Right lung (tissue), 5 donors: ENCODE measurements around the gene SCP2. TPM values are rescaled to one million over a fixed set of nuclear protein-coding genes. Genes with fewer than 3 reads are reported as not detected.

Source experiments
- DNase-seq, 2 donors: peaks; one replicate each; pipeline ENCODE4 v3.0.0-alpha.2; 2013
- polyA plus RNA-seq, 5 donors: library from polyadenylated mRNA; unstranded; fragments of 120-200 nt; gene quantifications; one replicate each; pipeline versions ENCODE4 v1.2.1 to v1.2.3, GENCODE V29; 2013; ENCODE audit warnings: inconsistent platforms in 1 of 5, low replicate concordance in 1 of 5; ENCODE audit not compliant: insufficient read length in 5 of 5, insufficient read depth in 1 of 5

Gene SCP2
- polyA plus RNA-seq, 5 donors: 133 to 168 (median 157) TPM

DNA sequence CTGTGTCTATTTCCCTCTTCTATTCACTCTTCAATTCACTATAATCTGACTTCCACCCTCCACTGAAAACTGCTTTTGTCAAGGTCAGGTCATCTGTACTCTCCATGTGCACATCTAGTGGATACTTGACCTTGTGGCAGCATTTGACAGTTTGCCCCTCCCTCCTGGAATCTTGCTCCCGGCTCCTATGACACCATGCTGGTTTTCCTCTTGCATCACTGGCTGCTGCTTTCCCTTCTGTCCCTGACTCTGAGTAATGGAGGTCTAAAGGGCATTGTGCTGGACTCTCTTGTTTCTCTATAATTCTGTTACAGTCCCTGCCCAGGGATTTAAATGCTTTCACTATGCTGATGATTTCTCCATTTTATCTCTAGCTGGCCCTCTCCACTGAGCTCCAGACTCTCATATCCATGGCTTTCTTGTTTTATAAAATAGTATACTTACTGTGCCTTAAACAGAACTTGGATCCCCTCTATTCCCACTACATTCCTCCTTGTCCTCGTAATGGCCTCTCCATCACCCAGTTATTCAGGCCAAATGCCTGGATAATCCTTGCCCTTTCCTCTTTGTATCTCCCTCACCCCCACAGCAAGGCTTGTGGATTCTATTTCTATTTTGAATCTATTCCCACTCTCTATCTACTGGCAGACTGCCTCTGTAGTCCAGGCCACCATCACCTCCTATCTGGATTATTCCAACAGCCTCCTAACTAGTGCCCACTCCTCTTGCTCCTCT lies 98.1 kb downstream of the SCP2 start:
- no peak for DNase-seq

GRCh38 chr1:53025769-53026112 lies 98.7 kb downstream of the SCP2 start:
- no peak for DNase-seq

- DNase-seq: no peak
Measured at GRCh38 chr1:53026254-53026653, 99.2 kb downstream of the SCP2 start.

DNA sequence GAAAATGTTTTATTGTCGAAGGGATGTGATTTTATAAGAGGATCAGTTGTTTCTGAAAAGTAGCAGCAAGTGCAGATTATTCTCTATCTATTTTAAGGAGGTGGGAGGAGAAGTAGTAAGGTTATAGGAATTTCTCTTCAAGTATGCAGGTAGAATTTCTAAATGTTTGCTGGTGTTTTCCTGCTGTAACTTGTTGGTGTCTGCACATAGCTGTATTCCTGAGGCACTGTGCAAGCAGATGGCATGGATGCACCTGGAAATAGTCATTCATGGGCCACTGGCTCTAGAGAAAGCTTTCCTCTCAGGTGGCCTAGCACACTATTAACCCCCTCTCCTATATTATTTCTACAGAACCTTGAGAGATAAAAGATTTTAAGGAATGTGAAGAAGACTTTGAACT lies 104.7 kb downstream of the SCP2 start:
- no peak for DNase-seq

- no peak for DNase-seq
Measured at GRCh38 chr1:53037159-53037558, 110.1 kb downstream of the SCP2 start.

- no peak for DNase-seq
Measured at GRCh38 chr1:53038566-53038965, 111.5 kb downstream of the SCP2 start.

DNA sequence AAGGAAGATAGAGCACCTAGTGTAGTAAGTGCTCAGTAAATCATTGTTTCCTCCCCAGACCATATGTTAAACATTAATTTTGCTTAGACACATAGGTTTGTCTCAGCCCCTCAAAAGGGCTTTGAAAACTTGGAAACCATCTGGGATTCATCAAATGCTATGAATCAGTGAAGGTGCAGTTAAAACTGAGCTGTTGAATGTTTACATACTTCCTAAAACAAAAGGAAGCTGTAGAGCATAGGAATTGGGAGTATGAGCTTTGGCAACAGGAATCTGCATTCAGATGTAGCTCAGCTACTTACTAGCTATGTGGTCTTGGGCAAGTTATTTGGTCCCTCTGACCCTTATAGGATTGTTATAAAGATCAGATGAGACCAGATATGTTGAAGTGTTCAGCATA lies 116.2 kb downstream of the SCP2 start:
- no peak for DNase-seq

GRCh38 chr1:53044926-53045325 lies 117.8 kb downstream of the SCP2 start:
- no peak for DNase-seq

DNA sequence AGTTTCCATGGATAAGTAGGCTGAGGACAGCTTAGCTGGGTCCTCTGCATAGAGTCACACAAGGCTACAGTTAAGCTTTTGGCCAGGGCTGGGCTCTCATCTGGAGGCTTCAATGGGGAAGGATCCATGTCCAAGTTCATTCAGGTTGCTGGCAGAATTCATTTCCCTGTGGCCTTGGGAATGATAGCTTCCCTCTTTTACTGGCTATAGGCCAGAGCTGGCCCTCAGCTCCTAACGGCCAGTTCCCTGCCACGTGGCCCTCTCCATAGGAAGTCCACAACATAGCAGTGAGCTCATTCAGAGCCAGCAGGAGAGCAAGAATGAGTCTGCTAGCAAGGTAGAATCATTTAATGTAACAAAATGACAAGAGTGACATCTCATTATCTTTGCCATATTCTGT lies 119.9 kb downstream of the SCP2 start:
- DNase-seq: no peak

- DNase-seq: no peak
Measured at GRCh38 chr1:53047737-53048736, 121.0 kb downstream of the SCP2 start.

DNA sequence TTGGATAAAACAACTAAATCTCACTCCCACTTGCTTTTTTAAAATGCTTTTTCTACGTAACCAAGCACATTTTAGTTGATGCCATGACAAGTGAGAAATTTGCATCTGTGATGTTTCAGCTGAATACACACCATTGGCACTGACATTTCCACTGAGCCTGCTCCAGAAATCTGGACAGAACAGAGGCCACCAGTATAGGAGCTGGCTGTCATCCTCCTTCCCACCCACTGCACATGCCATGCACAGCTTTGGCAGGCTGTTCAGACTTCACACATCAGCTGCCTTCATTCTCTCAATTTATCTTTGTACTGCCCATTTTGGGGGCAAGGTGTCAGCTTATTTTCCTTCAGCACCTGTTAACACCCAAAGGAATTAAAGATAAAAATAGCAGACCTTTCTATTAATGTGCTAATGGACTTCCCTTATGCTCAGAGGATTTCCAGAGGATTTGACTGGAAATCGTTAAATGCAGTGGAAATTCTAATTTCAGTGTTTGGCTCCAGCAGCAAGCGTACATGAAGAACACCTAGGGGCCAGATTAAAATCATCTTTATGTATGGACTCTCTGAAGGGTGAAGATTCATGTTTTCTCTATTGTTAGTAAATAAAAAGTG lies 122.0 kb downstream of the SCP2 start:
- no peak for DNase-seq

DNA sequence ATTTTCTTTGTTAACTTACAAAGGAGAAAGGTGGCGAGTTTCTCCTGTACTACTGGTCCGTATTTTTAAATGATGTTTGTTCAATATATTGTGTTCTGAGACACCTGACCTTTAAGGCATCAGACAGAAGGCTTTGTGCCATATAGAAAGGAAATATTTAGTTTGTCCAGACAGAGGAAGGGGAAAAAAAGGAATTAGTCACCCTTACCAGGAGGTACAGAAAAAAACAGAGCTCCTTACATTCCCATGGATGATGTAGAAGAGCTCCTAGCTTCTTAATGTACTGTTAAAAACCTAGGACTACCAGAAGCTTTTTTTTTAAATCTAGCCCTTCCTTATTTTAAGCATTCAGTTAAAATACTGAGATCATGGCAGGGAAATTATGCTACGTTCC lies 122.5 kb downstream of the SCP2 start:
- no peak for DNase-seq

- DNase-seq: no peak
Measured at GRCh38 chr1:53050310-53050709, 123.2 kb downstream of the SCP2 start.

GRCh38 chr1:53051676-53052075 lies 124.6 kb downstream of the SCP2 start:
- DNase-seq: no peak

- DNase-seq: peak; percentile 51 to 69
Measured at GRCh38 chr1:53057127-53057526, 130.1 kb downstream of the SCP2 start.

DNA sequence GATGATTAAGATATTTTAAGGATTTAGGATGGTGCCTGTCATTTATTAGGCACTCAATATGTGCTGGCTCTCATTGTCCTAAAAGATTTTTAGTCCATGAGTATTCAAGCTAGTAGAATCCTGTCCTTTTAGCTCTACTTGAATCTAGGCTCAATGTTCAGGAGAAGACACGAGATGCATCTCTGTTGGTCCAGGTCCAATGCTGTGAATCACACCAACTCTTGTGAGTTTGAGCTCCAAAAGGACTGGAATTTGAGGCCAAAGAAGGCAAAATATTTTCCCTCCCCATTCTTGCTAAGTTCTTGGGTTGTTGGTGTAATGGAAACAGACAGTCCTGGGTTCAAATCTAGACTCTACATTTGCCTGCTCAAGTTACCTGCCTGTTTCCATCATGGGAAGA lies 133.5 kb downstream of the SCP2 start:
- DNase-seq: no peak

DNA sequence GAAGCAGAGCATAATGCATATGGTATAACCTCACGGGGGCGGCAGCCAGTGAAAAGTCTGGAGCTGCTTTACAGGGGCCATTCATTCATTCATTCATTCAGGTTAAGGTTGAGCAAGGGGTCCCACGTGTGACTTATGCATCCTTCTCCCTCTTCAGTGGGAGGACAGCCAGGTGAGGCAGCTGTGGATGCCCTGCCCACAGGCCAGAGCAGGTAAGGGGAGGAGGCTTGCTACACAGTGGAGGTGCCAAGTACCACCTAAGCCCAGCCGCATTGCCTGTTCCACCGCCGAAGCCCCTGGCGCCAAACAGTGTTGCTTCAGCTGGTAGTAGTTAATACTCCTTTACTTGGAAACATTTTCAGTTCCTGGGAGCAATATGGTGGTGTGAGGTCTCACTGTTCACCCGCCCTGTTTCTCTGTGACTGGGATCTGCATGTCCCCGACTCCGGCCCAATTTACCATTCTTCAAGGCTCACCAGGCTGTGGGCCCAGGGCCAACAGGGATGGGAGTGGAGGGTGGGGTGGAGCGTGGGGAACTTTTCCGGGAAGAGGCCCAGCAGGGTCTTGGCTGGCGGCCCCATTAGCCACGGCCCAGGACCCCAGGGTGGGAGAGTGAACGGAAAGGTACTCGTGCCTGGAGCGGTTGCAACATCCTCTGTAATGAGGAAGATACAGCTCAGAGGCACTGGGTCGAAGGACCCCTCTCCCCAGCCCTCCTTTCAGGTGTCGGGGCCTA lies 134.2 kb downstream of the SCP2 start:
- DNase-seq: no peak

DNA sequence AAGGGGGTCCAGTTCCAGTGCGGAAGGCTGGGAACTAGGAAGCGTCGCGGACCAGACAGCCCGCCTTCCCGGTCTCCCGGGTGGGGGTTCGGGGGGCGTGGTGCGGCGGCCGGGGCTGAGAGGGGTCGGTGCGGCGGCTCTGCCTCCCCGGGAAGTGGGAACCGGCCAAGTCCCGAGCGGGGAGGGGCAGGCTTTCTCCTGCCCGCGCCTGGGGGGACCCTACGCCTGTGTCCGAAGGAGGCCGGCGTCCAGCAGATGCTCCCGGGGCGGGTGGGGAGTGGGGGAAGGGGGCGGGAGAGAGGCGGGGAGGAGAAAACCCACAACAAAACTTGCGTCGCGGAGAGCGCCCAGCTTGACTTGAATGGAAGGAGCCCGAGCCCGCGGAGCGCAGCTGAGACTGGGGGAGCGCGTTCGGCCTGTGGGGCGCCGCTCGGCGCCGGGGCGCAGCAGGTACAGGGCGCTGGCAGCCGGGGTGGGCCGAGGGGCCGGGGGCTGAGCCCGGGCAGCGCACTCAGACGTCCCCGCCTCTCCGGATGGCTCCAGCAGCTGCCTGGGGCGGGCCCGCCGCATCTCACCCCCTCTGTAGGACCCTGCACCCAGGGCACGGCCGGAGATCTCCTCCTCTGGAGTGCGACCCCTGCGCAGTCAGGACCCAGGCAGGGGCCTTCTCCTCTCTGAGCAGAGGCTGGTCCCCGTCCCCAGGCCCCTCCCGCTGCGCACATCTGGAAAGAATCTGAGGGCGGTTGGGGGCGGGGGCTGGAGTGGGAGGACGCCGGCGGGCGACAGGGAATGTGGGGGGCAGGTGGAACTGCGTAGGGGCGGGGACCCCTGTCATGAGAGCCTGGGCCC lies 135.0 kb downstream of the SCP2 start, which contains the start of gene PODN:
TSS of gene PODN (plus strand) at position 355 of the 849 bp plus-strand sequence. CDS start 7,643 bp downstream, outside the sequence.
- DNase-seq: peak in 1 of 2 donors; percentile 30

- no peak for DNase-seq
Measured at GRCh38 chr1:53062708-53063591, 135.9 kb downstream of the SCP2 start.
